Gastrocnemius medialis (tissue), 4 donors: ENCODE measurements around the gene PAGE3. TPM values are rescaled to one million over a fixed set of nuclear protein-coding genes. Genes with fewer than 3 reads are reported as not detected.

Experiments used
- ATAC-seq, 2 donors: fragments of 150-250 bp; one replicate each; pipeline ENCODE4 v1.9.1; 2016
- DNase-seq, 2 donors: peaks; one replicate each; pipeline ENCODE4 v3.0.0-alpha.2; 2019
- H3K27ac ChIP-seq, 4 donors: fragments of 200-600 bp; sonication (generic); 1 replicate in 1 of 4; 2 replicates in 3 of 4; pipeline ENCODE4 v1.5.1; 2016 to 2018; ENCODE audit warnings: mild to moderate bottlenecking in 2 of 4, moderate library complexity in 1 of 4
- H3K27me3 ChIP-seq, 3 donors: fragments of 200-600 bp; sonication (generic) in 2 of 3; 1 replicate in 1 of 3; 2 replicates in 2 of 3; pipeline versions ENCODE4 v1.5.1 to v1.6.0; 2016 to 2019; ENCODE audit warnings: mild to moderate bottlenecking in 1 of 3, moderate library complexity in 1 of 3
- H3K36me3 ChIP-seq, 2 donors: fragments of 200-600 bp; sonication (generic) in 1 of 2; one replicate each; pipeline ENCODE4 v1.5.1; 2017 to 2018
- H3K4me1 ChIP-seq, 2 donors: fragments of 200-600 bp; sonication (generic) in 1 of 2; one replicate each; pipeline ENCODE4 v1.5.1; 2016 to 2017; ENCODE audit warnings: mild to moderate bottlenecking in 2 of 2
- H3K4me3 ChIP-seq, 4 donors: fragments of 200-600 bp; sonication (generic) in 3 of 4; 1 replicate in 1 of 4; 2 replicates in 3 of 4; pipeline ENCODE4 v1.5.1; 2016 to 2019; ENCODE audit warnings: mild to moderate bottlenecking in 2 of 4
- H3K9me3 ChIP-seq, 3 donors: fragments of 200-600 bp; sonication (generic) in 2 of 3; 1 replicate in 1 of 3; 2 replicates in 2 of 3; pipeline ENCODE4 v1.5.1; 2016 to 2019
- CTCF ChIP-seq, 5 experiments: fragments of 450-650 bp in 3 of 5; fragments of 200-600 bp in 2 of 5; sonication (generic) in 2 of 5; IDR thresholded peaks in 4 of 5; conservative IDR thresholded peaks in 1 of 5; 1 replicate in 4 of 5; 2 replicates in 1 of 5; pipeline ENCODE4 v1.5.1; 2016 to 2019; ENCODE audit warnings: antibody characterized with exemption in 5 of 5, mild to moderate bottlenecking in 3 of 5, moderate library complexity in 3 of 5
- POLR2A ChIP-seq, 2 donors: fragments of 450-650 bp; IDR thresholded peaks; one replicate each; pipeline ENCODE4 v1.6.1; 2017; ENCODE audit warnings: antibody characterized with exemption in 2 of 2, mild to moderate bottlenecking in 2 of 2, moderate library complexity in 2 of 2
- in situ Hi-C, 4 donors: fragments of 200-750 bp; cut with MboI; loops; one replicate each; pipeline versions ENCODE4 v1.15.0 to v1.8.0; 2017; ENCODE audit warnings: low sequenced_read_pairs in 4 of 4
- intact Hi-C: fragments of 100-400 bp; cut with DNase I; formaldehyde crosslinking; loops from one replicate; pipeline ENCODE4 v1.15.1; 2023; ENCODE audit warnings: low total_unique reads
- total RNA-seq, 4 donors: library from RNA; depleted of rRNA; stranded (reverse); fragments of >200 nt; gene quantifications; one replicate each; pipeline versions ENCODE4 v1.1.0 to v1.2.3, GENCODE V29; 2016

Gene PAGE3
- total RNA-seq = not detected

GRCh38 chrX:55264816-55265215 lies at the start of gene PAGE3:
Gene PAGE3, minus strand, starts transcription at chrX:55264916. Its CDS starts 1,013 bp downstream, at chrX:55263903.
- ATAC-seq = no peak
- Histone ChIP-seq H3K27me3 (peaks cover 0 to 3% (median 0%) of the 10 kb centered on the region in 3 donors), H3K27ac (no peak within 1 kb of the TSS), H3K36me3 (no peaks in the 10 kb centered on the region), H3K4me1 (no peaks in the 10 kb centered on the region), H3K9me3 (no peaks in the 10 kb centered on the region), H3K4me3 (no peak within 1 kb of the TSS)
- in situ Hi-C loops (no loop called here), intact Hi-C loops (no loop called here)
- DNase-seq = no peak
- TF ChIP-seq POLR2A (IDR thresholded peaks at IDR 0.05) (no peak), CTCF (IDR thresholded peaks at IDR 0.05 in 4 of 5, conservative IDR thresholded peaks at IDR 0.05 in 1 of 5) (no peak)

- Histone ChIP-seq H3K4me1 (no peaks in the 10 kb centered on the region), H3K27ac (no peak overlapping the region), H3K4me3 (no peak overlapping the region), H3K9me3 (no peaks in the 10 kb centered on the region), H3K27me3 (no peaks in the 10 kb centered on the region), H3K36me3 (no peaks in the 10 kb centered on the region)
- TF ChIP-seq POLR2A (IDR thresholded peaks at IDR 0.05) (no peak), CTCF (IDR thresholded peaks at IDR 0.05 in 4 of 5, conservative IDR thresholded peaks at IDR 0.05 in 1 of 5) (no peak)
- intact Hi-C loops (no loop called here), in situ Hi-C loops (loop anchor here in 1 of 4 donors (25.0 kb wide), 1 partner anchor 100 kb away; no protein-coding TSS in a partner anchor)
- ATAC-seq = no peak
- no peak for DNase-seq
Measured at GRCh38 chrX:55312655-55313054, 47.9 kb upstream of the PAGE3 start.

GRCh38 chrX:55290963-55291362 lies 26.2 kb upstream of the PAGE3 start:
- DNase-seq (no peak), ATAC-seq (no peak)
- Histone ChIP-seq H3K4me1 (no peaks in the 10 kb centered on the region), H3K27me3 (peaks cover 0 to 5% (median 0%) of the 10 kb centered on the region in 3 donors), H3K27ac (no peak overlapping the region), H3K36me3 (no peaks in the 10 kb centered on the region), H3K9me3 (no peaks in the 10 kb centered on the region), H3K4me3 (no peak overlapping the region)
- in situ Hi-C loops = no loop called here
- intact Hi-C loops = no loop called here
- TF ChIP-seq CTCF (IDR thresholded peaks at IDR 0.05 in 4 of 5, conservative IDR thresholded peaks at IDR 0.05 in 1 of 5) (no peak), POLR2A (IDR thresholded peaks at IDR 0.05) (no peak)

- in situ Hi-C loops = no loop called here
- H3K27me3 ChIP-seq = no peaks in the 10 kb centered on the region
- intact Hi-C loops = no loop called here
- H3K4me3 ChIP-seq = no peak overlapping the region
- TF ChIP-seq POLR2A (IDR thresholded peaks at IDR 0.05) = no peak
- TF ChIP-seq CTCF (IDR thresholded peaks at IDR 0.05 in 4 of 5, conservative IDR thresholded peaks at IDR 0.05 in 1 of 5) = no peak
- no peak overlapping the region for H3K27ac ChIP-seq
- H3K9me3 ChIP-seq = no peaks in the 10 kb centered on the region
- ATAC-seq = no peak
- no peak for DNase-seq
- H3K36me3 ChIP-seq = no peaks in the 10 kb centered on the region
- no peaks in the 10 kb centered on the region for H3K4me1 ChIP-seq
Measured at GRCh38 chrX:55279832-55280231, 15.1 kb upstream of the PAGE3 start.

- TF ChIP-seq POLR2A (IDR thresholded peaks at IDR 0.05) = no peak
- TF ChIP-seq CTCF (IDR thresholded peaks at IDR 0.05 in 4 of 5, conservative IDR thresholded peaks at IDR 0.05 in 1 of 5) = no peak
- DNase-seq (no peak), ATAC-seq (no peak)
- Histone ChIP-seq H3K9me3 (no peaks in the 10 kb centered on the region), H3K4me1 (no peaks in the 10 kb centered on the region), H3K27ac (no peak overlapping the region), H3K36me3 (no peaks in the 10 kb centered on the region), H3K27me3 (no peaks in the 10 kb centered on the region), H3K4me3 (no peak overlapping the region)
- intact Hi-C loops = no loop called here
- in situ Hi-C loops = no loop called here
Measured at GRCh38 chrX:55260806-55261205, 3.9 kb downstream of the PAGE3 start.
